Mesothelial cell of epicardium (in vitro differentiated cells): ENCODE data around the gene HSPA6. TPM values are rescaled to one million over a fixed set of nuclear protein-coding genes. Genes with fewer than 3 reads are reported as not detected.

Experiments
- DNase-seq, 2 experiments: peaks; one replicate each; pipeline ENCODE4 v3.0.0; 2021; ENCODE audit warnings: low spot score in 2 of 2; ENCODE audit not compliant: unreplicated experiment in 2 of 2
- H3K27ac Mint-ChIP-seq: 2 replicates; pipeline ENCODE4 v1.8.0; 2021; ENCODE audit warnings: mixed read lengths
- H3K27me3 Mint-ChIP-seq: 2 replicates; pipeline ENCODE4 v1.8.0; 2021; ENCODE audit warnings: low read depth, mixed read lengths
- H3K36me3 Mint-ChIP-seq: 2 replicates; pipeline ENCODE4 v1.8.0; 2021; ENCODE audit warnings: mixed read lengths
- H3K4me1 Mint-ChIP-seq: 2 replicates; pipeline ENCODE4 v1.8.0; 2021; ENCODE audit warnings: mixed read lengths
- H3K4me3 Mint-ChIP-seq: 2 replicates; pipeline ENCODE4 v1.8.0; 2021; ENCODE audit warnings: mild to moderate bottlenecking, moderate library complexity, mixed read lengths
- H3K9me3 Mint-ChIP-seq: 2 replicates; pipeline ENCODE4 v1.8.0; 2021; ENCODE audit warnings: mixed read lengths
- CTCF ChIP-seq: fragments of 200-600 bp; sonication (generic); IDR thresholded peaks from one replicate; pipeline ENCODE4 v1.5.0; 2021; ENCODE audit warnings: antibody characterized with exemption; ENCODE audit not compliant: unreplicated experiment
- total RNA-seq: library from RNA; stranded (reverse); gene quantifications from 3 replicates; pipeline ENCODE4 v1.2.1, GENCODE V29; 2021

HSPA6 gene
- total RNA-seq, 1 donor from 2014 or later: 0.13 TPM

DNA sequence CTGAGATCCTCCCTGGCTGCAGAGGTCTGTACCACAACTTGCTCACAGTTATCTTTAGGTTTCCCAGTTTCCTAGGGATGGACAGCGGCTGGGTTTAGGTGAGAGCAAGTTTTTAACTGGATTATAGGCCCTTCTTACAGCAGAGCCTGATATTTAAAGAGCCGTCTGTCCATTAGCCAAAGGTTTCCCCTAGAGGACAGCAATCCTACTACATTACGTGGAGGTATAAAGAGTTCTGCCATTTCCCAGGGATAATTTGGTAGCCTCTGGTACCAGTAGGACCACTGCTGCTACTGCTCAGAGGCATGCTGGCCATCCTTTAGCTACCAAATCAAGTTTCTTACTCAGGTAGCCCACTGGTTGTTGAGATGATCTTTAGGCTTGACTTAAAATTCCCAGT is 41.0 kb upstream of the HSPA6 start:
- no peak for DNase-seq
- H3K9me3 Mint-ChIP-seq: peaks cover 3% of the 10 kb centered on the region
- H3K4me1 Mint-ChIP-seq: no peaks in the 10 kb centered on the region
- no peak overlapping the region for H3K4me3 Mint-ChIP-seq
- peaks cover 41% of the 10 kb centered on the region for H3K27me3 Mint-ChIP-seq
- no peak overlapping the region for H3K27ac Mint-ChIP-seq
- H3K36me3 Mint-ChIP-seq: no peaks in the 10 kb centered on the region
- no peak for TF ChIP-seq CTCF

GRCh38 chr1:161484613-161485012 is 39.7 kb upstream of the HSPA6 start:
- peaks cover 50% of the 10 kb centered on the region for H3K27me3 Mint-ChIP-seq
- DNase-seq: no peak
- H3K27ac Mint-ChIP-seq: no peak overlapping the region
- no peaks in the 10 kb centered on the region for H3K36me3 Mint-ChIP-seq
- no peak overlapping the region for H3K4me3 Mint-ChIP-seq
- H3K4me1 Mint-ChIP-seq: no peaks in the 10 kb centered on the region
- H3K9me3 Mint-ChIP-seq: peaks cover under 1% of the 10 kb centered on the region
- TF ChIP-seq CTCF: peak; percentile 26

GRCh38 chr1:161486806-161487741 is 37.3 kb upstream of the HSPA6 start:
- H3K36me3 Mint-ChIP-seq: no peaks in the 10 kb centered on the region

DNA sequence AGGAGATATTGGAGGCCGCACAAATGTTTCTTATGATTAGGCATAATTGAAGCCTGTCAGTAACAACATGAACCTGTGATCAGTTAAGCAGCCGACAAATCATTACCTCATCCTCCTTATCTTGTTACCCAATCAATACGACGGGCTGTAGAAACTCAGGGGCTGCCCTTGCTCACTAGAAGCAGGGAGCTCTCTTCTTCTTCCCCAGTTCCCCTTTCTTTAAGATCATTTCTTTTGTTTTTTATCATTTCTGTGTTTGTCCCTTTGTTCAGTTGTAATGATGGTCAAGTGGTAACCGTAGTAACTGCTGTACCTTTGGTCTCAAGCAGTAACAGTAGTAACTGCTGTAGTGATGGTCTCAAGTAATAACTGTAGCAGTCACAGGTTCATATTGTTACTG is 32.9 kb upstream of the HSPA6 start:
- H3K27me3 Mint-ChIP-seq: peaks cover 96% of the 10 kb centered on the region
- DNase-seq: no peak
- TF ChIP-seq CTCF: no peak
- no peaks in the 10 kb centered on the region for H3K9me3 Mint-ChIP-seq
- no peak overlapping the region for H3K4me3 Mint-ChIP-seq
- H3K36me3 Mint-ChIP-seq: no peaks in the 10 kb centered on the region
- H3K27ac Mint-ChIP-seq: no peak overlapping the region
- H3K4me1 Mint-ChIP-seq: no peaks in the 10 kb centered on the region

More at GRCh38 chr1:161486806-161487741, 37.3 kb upstream of the HSPA6 start:
- Mint-ChIP-seq H3K4me1 (no peaks in the 10 kb centered on the region), H3K27ac (no peak overlapping the region), H3K9me3 (no peaks in the 10 kb centered on the region), H3K27me3 (peaks cover 75% of the 10 kb centered on the region), H3K4me3 (no peak overlapping the region)
- DNase-seq: no peak
- peak; percentile 86 for TF ChIP-seq CTCF

DNA sequence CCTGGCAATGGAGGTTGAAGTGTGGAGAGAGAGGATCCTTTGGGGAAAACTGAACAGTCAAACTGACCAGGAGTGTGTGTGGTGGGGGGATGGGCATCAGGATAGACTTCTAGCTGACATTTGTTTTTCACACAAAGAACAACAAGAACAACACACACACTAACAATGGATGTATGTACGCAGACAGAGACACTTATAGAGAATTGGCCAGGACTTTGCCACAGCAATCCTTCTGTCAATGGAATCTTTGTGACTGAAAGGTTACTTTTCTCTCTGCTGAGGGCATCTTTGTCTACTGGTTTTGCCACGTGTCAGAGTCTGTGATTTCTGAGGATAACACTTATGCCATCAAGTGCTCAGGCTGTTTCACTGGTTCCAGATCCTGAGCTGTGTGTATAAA is 31.5 kb upstream of the HSPA6 start:
- H3K4me1 Mint-ChIP-seq: no peaks in the 10 kb centered on the region
- no peaks in the 10 kb centered on the region for H3K9me3 Mint-ChIP-seq
- peaks cover 94% of the 10 kb centered on the region for H3K27me3 Mint-ChIP-seq
- no peak for DNase-seq
- H3K36me3 Mint-ChIP-seq: no peaks in the 10 kb centered on the region
- TF ChIP-seq CTCF: no peak
- no peak overlapping the region for H3K27ac Mint-ChIP-seq
- H3K4me3 Mint-ChIP-seq: no peak overlapping the region
